ENCODE data around the gene YPEL1. TPM values are rescaled to one million over a fixed set of nuclear protein-coding genes. Genes with fewer than 3 reads are reported as not detected.

Gene YPEL1
- polyA plus RNA-seq, 3 donors, result 1.0 to 2.3 (median 2.0) TPM

- H3K36me3 Mint-ChIP-seq, result peaks cover 23 to 44% of the 10 kb centered on the region in 2 donors
- no peaks in the 10 kb centered on the region for H3K9me3 Mint-ChIP-seq
- TF ChIP-seq CTCF (IDR thresholded peaks at IDR 0.05), result no peak
- no peak overlapping the region for H3K9ac ChIP-seq (ENCODE audit: insufficient read depth, low read length, poor library complexity, severe bottlenecking)
- 87% methylated on average over 11 of the region's 14 CpGs for WGBS (ENCODE audit: insufficient coverage)
- H3K27me3 ChIP-seq (ENCODE audit: control insufficient read depth in 2 of 2, insufficient read depth in 2 of 2, low read length in 2 of 2), result no peaks in the 10 kb centered on the region
- H3K36me3 ChIP-seq (replicated peaks in 1 of 2; ENCODE audit: control insufficient read depth in 1 of 2, insufficient read depth in 2 of 2, low read length in 2 of 2), result peaks cover 15 to 31% of the 10 kb centered on the region in 2 donors
- no peak overlapping the region for H3K4me3 Mint-ChIP-seq
- no peak overlapping the region for H2AFZ ChIP-seq (ENCODE audit: insufficient read depth, low read depth, low read length, poor library complexity, severe bottlenecking)
- H3K4me1 ChIP-seq (ENCODE audit: control insufficient read depth in 1 of 2, insufficient read depth in 2 of 2, low read length in 2 of 2), result no peaks in the 10 kb centered on the region
- DNase-seq, result no peak
- H3K79me2 ChIP-seq (ENCODE audit: insufficient read depth, low read length), result no peaks in the 10 kb centered on the region
- H3K9me3 ChIP-seq (replicated peaks in 1 of 2; ENCODE audit: control insufficient read depth in 1 of 2, insufficient read depth in 1 of 2, low read length in 2 of 2), result no peaks in the 10 kb centered on the region
- peak overlapping the region in 2 of 7 donors; percentile 18 to 48 for H3K27ac Mint-ChIP-seq
- no peak overlapping the region for H3K4me2 ChIP-seq (replicated peaks; ENCODE audit: extremely low read depth, low read length, poor library complexity, severe bottlenecking)
- peaks cover 0 to 3% (median 3%) of the 10 kb centered on the region in 3 donors for H3K27me3 Mint-ChIP-seq (ENCODE audit: low read depth in 3 of 3)
- intact Hi-C loops (cut with micrococcal nuclease), result no loop called here
- no peak overlapping the region for H3K27ac ChIP-seq (ENCODE audit: low read depth in 1 of 2, low read length in 2 of 2)
- peaks cover 13% of the 10 kb centered on the region for H3K4me1 Mint-ChIP-seq
- H4K20me1 ChIP-seq (ENCODE audit: insufficient read depth, low read length), result peaks cover 5% of the 10 kb centered on the region
- H3K4me3 ChIP-seq (replicated peaks in 1 of 3; ENCODE audit: low read depth in 2 of 3, low read length in 3 of 3), result no peak overlapping the region
These were observed 17.9 kb upstream of the YPEL1 start for GRCh38 chr22:21753374-21754111.

GRCh38 chr22:21752276-21752675, 16.7 kb upstream of the YPEL1 start:
- intact Hi-C loops (cut with micrococcal nuclease), result no loop called here
- Histone ChIP-seq H3K27ac (ENCODE audit: low read depth in 1 of 2, low read length in 2 of 2) (no peak overlapping the region), H3K9ac (ENCODE audit: insufficient read depth, low read length, poor library complexity, severe bottlenecking) (no peak overlapping the region), H3K4me3 (replicated peaks in 1 of 3; ENCODE audit: low read depth in 2 of 3, low read length in 3 of 3) (no peak overlapping the region), H3K36me3 (replicated peaks in 1 of 2; ENCODE audit: control insufficient read depth in 1 of 2, insufficient read depth in 2 of 2, low read length in 2 of 2) (peaks cover 6 to 20% of the 10 kb centered on the region in 2 donors), H3K79me2 (ENCODE audit: insufficient read depth, low read length) (no peaks in the 10 kb centered on the region), H3K9me3 (replicated peaks in 1 of 2; ENCODE audit: control insufficient read depth in 1 of 2, insufficient read depth in 1 of 2, low read length in 2 of 2) (no peaks in the 10 kb centered on the region), H3K4me1 (ENCODE audit: control insufficient read depth in 1 of 2, insufficient read depth in 2 of 2, low read length in 2 of 2) (no peaks in the 10 kb centered on the region), H3K4me2 (replicated peaks; ENCODE audit: extremely low read depth, low read length, poor library complexity, severe bottlenecking) (no peak overlapping the region), H3K27me3 (ENCODE audit: control insufficient read depth in 2 of 2, insufficient read depth in 2 of 2, low read length in 2 of 2) (no peaks in the 10 kb centered on the region), H4K20me1 (ENCODE audit: insufficient read depth, low read length) (peaks cover 4% of the 10 kb centered on the region), H2AFZ (ENCODE audit: insufficient read depth, low read depth, low read length, poor library complexity, severe bottlenecking) (no peak overlapping the region)
- DNase-seq, result no peak
- TF ChIP-seq CTCF (IDR thresholded peaks at IDR 0.05), result no peak
- Mint-ChIP-seq H3K27ac (peak overlapping the region in 1 of 7 donors; percentile 13), H3K9me3 (no peaks in the 10 kb centered on the region), H3K4me1 (peaks cover 13% of the 10 kb centered on the region), H3K36me3 (peaks cover 14 to 33% of the 10 kb centered on the region in 2 donors), H3K27me3 (ENCODE audit: low read depth in 3 of 3) (peaks cover 0 to 3% (median 2%) of the 10 kb centered on the region in 3 donors), H3K4me3 (no peak overlapping the region)
- no CpG with 5 or more reads among the region's 4 CpGs for WGBS (ENCODE audit: insufficient coverage)

Measured in CD14-positive monocyte (primary cell).